HepG2 (cell line): ENCODE data around the gene TREM1. TPM values are rescaled to one million over a fixed set of nuclear protein-coding genes. Genes with fewer than 3 reads are reported as not detected.

Source experiments
- POLR2AphosphoS5 ChIP-seq: IDR thresholded peaks from 2 replicates; pipeline ENCODE4 v1.6.1; 2012; ENCODE audit warnings: low read depth, low read length
- ZNF136 ChIP-seq: sonication (generic); formaldehyde crosslinking; IDR thresholded peaks from 2 replicates; pipeline ENCODE4 v1.8.1; 2022; ENCODE audit warnings: low read depth, mild to moderate bottlenecking, moderate library complexity, missing genetic modification reagents
- ZNF468 ChIP-seq: sonication (generic); formaldehyde crosslinking; IDR thresholded peaks from 2 replicates; pipeline ENCODE4 v1.8.0; 2022; ENCODE audit warnings: mild to moderate bottlenecking, moderate library complexity, missing genetic modification reagents
- ZNF713 ChIP-seq: sonication (generic); formaldehyde crosslinking; IDR thresholded peaks from 2 replicates; pipeline ENCODE4 v1.4.0; 2020; ENCODE audit warnings: mild to moderate bottlenecking, missing genetic modification reagents
- polyA plus RNA-seq, 8 experiments: library from polyadenylated mRNA; depleted of rRNA in 3 of 8; stranded (reverse) in 7 of 8; unstranded in 1 of 8; fragments of >200 nt; fragmentation: Illumina TruSeq in 4 of 8; extraction: Trizol in 4 of 8; gene quantifications; 2 replicates each; pipeline versions ENCODE4 v1.2.1 to v1.2.3, GENCODE V29; 2011 to 2016; ENCODE audit warnings: low read depth in 4 of 8, missing spikeins in 1 of 8, mixed read lengths in 1 of 8; ENCODE audit not compliant: insufficient read depth in 1 of 8
- total RNA-seq, 5 experiments: library from RNA; depleted of rRNA; stranded (reverse); fragments of >200 nt; fragmentation: Illumina TruSeq; extraction: Trizol; gene quantifications; 2 replicates each; pipeline ENCODE4 v1.2.3, GENCODE V29; 2016; ENCODE audit warnings: low read depth in 1 of 5
- TF ChIP-seq, protein P1 (sequence below): sonication (generic); formaldehyde crosslinking; IDR thresholded peaks from 2 replicates; pipeline ENCODE4 v1.4.0; 2020; ENCODE audit warnings: low read depth, mild to moderate bottlenecking, missing genetic modification reagents
- TF ChIP-seq, protein P2 (sequence below), 2 experiments: IDR thresholded peaks; 2 replicates each; pipeline ENCODE4 v1.6.1; 2011 to 2012; ENCODE audit warnings: low read length in 2 of 2, borderline replicate concordance in 1 of 2, low read depth in 1 of 2, mild to moderate bottlenecking in 1 of 2, moderate library complexity in 1 of 2
- TF ChIP-seq, protein P3 (sequence below), 2 experiments: fragments of 450-650 bp in 1 of 2; sonication (generic) in 1 of 2; formaldehyde crosslinking in 1 of 2; IDR thresholded peaks; 2 replicates each; pipeline versions ENCODE4 v1.6.1 to v1.8.0; 2016 to 2022; ENCODE audit warnings: antibody characterized with exemption in 1 of 2, mild to moderate bottlenecking in 1 of 2, missing genetic modification reagents in 1 of 2

The TREM1 gene
- total and polyA plus RNA-seq, 2 of the 13 experiments (the other 11 are each of a cell fraction or from before 2014, with no cell fraction given): 0.49 TPM; not detected in 1

DNA sequence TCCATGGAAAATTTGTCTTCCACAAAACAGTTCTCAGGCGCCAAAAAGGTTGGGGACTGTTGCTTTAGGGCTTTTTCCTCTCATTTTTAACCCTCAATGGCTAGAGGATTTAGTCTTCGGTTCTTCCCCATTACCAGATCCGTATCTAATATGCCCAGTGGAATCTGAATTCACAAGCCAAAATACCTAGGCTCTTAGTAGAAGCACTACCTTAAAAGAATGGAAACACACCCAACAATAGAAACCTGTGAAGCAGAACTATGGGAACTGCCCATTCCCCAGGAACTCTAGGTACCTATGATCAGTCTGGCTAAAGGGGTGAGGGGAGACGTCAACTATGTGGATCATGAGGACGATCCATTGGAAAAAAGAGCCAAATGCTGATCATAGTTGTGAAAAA, 55.2 kb downstream of the TREM1 start (continued):
- TF ChIP-seq ZNF136 (CRISPR knock-in tag) (no peak), ZNF713 (CRISPR knock-in tag) (no peak), ZNF468 (CRISPR knock-in tag) (no peak), POLR2AphosphoS5 (no peak)
- TF ChIP-seq, protein P1, sequence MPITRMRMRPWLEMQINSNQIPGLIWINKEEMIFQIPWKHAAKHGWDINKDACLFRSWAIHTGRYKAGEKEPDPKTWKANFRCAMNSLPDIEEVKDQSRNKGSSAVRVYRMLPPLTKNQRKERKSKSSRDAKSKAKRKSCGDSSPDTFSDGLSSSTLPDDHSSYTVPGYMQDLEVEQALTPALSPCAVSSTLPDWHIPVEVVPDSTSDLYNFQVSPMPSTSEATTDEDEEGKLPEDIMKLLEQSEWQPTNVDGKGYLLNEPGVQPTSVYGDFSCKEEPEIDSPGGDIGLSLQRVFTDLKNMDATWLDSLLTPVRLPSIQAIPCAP (CRISPR knock-in tag): no peak
- TF ChIP-seq, protein P2, sequence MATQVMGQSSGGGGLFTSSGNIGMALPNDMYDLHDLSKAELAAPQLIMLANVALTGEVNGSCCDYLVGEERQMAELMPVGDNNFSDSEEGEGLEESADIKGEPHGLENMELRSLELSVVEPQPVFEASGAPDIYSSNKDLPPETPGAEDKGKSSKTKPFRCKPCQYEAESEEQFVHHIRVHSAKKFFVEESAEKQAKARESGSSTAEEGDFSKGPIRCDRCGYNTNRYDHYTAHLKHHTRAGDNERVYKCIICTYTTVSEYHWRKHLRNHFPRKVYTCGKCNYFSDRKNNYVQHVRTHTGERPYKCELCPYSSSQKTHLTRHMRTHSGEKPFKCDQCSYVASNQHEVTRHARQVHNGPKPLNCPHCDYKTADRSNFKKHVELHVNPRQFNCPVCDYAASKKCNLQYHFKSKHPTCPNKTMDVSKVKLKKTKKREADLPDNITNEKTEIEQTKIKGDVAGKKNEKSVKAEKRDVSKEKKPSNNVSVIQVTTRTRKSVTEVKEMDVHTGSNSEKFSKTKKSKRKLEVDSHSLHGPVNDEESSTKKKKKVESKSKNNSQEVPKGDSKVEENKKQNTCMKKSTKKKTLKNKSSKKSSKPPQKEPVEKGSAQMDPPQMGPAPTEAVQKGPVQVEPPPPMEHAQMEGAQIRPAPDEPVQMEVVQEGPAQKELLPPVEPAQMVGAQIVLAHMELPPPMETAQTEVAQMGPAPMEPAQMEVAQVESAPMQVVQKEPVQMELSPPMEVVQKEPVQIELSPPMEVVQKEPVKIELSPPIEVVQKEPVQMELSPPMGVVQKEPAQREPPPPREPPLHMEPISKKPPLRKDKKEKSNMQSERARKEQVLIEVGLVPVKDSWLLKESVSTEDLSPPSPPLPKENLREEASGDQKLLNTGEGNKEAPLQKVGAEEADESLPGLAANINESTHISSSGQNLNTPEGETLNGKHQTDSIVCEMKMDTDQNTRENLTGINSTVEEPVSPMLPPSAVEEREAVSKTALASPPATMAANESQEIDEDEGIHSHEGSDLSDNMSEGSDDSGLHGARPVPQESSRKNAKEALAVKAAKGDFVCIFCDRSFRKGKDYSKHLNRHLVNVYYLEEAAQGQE (IDR thresholded peaks at IDR 0.05; ENCODE audit: borderline replicate concordance in 1 of 2, low read depth in 1 of 2, low read length in 2 of 2): no peak
- TF ChIP-seq, protein P3, sequence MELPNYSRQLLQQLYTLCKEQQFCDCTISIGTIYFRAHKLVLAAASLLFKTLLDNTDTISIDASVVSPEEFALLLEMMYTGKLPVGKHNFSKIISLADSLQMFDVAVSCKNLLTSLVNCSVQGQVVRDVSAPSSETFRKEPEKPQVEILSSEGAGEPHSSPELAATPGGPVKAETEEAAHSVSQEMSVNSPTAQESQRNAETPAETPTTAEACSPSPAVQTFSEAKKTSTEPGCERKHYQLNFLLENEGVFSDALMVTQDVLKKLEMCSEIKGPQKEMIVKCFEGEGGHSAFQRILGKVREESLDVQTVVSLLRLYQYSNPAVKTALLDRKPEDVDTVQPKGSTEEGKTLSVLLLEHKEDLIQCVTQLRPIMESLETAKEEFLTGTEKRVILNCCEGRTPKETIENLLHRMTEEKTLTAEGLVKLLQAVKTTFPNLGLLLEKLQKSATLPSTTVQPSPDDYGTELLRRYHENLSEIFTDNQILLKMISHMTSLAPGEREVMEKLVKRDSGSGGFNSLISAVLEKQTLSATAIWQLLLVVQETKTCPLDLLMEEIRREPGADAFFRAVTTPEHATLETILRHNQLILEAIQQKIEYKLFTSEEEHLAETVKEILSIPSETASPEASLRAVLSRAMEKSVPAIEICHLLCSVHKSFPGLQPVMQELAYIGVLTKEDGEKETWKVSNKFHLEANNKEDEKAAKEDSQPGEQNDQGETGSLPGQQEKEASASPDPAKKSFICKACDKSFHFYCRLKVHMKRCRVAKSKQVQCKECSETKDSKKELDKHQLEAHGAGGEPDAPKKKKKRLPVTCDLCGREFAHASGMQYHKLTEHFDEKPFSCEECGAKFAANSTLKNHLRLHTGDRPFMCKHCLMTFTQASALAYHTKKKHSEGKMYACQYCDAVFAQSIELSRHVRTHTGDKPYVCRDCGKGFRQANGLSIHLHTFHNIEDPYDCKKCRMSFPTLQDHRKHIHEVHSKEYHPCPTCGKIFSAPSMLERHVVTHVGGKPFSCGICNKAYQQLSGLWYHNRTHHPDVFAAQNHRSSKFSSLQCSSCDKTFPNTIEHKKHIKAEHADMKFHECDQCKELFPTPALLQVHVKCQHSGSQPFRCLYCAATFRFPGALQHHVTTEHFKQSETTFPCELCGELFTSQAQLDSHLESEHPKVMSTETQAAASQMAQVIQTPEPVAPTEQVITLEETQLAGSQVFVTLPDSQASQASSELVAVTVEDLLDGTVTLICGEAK (IDR thresholded peaks at IDR 0.05): no peak
- TF ChIP-seq, protein P3 (CRISPR knock-in tag; IDR thresholded peaks at IDR 0.05): no peak
